ENCODE data around the gene SLC66A2. TPM values are rescaled to one million over a fixed set of nuclear protein-coding genes. Genes with fewer than 3 reads are reported as not detected.

Gene SLC66A2
- total and polyA plus RNA-seq, 2 donors = 14.8 to 47.8 TPM

DNA sequence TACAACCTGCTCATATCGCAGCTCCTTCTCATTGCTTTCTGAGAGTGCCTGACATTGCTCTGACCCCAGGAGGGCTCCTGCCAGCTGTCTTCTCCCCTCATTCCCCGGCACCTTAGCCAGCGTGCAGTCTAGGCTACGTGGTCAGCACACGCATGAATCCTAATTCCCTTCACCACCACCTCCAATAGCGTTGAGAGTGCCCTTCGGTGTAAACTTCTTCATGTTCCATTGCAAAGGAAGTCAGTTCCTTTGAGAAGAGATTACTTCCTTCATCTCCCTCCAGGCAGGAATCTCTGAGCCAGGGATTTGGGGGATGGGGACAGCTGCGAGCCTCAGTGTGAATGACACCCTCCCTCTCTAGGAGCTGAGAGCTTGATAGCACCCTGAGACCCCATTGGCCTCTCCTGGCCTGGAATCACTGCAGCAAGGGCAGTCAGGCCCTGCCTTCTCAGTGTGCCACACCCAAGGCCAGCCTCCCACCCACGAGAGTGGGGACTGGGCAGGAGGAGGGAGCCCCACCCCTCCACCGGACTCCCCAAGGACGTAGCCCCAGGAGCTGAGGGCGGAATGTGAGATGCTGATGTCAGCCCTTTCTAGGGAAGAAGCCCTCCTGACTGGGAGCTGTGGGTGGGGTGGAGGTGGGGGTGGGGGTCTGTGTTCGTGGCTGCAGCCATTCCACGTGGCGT is 53.4 kb downstream of the SLC66A2 start:
- 96% methylated on average over 15 of the region's 15 CpGs for WGBS
- Histone ChIP-seq H3K27ac (ENCODE audit: low read depth) (no peak overlapping the region), H3K36me3 (ENCODE audit: insufficient read depth) (no peaks in the 10 kb centered on the region), H3K4me1 (ENCODE audit: insufficient read depth) (no peaks in the 10 kb centered on the region), H3K4me3 (ENCODE audit: low read depth, low read length) (no peak overlapping the region)
- no peak for DNase-seq (ENCODE audit: extremely low spot score)

DNA sequence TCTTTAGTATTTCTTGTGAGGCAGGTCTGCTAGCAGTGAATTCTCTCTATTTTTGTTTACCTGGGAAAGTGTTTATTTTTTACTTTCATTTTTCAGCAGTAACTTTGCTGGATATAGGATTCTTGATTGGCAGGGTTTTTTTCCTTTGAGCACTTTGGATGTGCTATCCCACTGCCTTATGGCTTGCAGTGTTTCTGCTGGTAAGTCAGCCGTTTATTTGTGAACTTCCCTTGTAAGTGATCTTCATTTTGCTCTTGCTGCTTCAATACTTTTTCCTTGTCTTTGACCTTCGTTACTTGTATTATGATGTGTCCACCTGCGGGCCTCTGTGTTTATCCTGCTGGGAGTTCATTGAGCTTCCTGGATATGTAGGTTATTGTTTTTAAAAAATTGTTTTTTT is 54.7 kb downstream of the SLC66A2 start:
- DNase-seq (ENCODE audit: extremely low spot score) = no peak
- Histone ChIP-seq H3K4me3 (ENCODE audit: low read depth, low read length) (no peak overlapping the region), H3K4me1 (ENCODE audit: insufficient read depth) (no peaks in the 10 kb centered on the region), H3K36me3 (ENCODE audit: insufficient read depth) (no peaks in the 10 kb centered on the region), H3K27ac (ENCODE audit: low read depth) (no peak overlapping the region)
- 96% methylated on average over 3 of the region's 3 CpGs for WGBS

DNA sequence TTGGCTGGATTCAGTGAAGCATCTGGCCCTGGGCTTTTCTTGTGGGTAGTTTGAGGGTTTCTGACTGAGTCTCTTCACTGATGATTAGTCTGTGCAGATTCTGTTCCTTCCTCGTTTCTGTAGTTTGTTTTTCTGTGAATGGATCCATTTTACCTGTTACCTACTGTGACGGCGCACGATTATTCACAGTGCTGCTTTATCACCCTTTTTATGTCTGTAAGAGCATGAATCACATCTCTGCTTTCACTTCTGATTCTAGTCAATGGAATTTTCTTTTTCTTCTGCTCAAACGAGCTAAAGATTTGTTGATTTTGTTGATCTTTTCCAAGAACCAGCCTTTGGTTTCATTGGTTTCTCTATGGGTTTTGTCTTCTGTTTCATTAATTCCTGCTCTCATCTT is 60.8 kb downstream of the SLC66A2 start:
- no peak for DNase-seq (ENCODE audit: extremely low spot score)
- Histone ChIP-seq H3K4me3 (ENCODE audit: low read depth, low read length) (no peak overlapping the region), H3K4me1 (ENCODE audit: insufficient read depth) (no peaks in the 10 kb centered on the region), H3K36me3 (ENCODE audit: insufficient read depth) (no peaks in the 10 kb centered on the region), H3K27ac (ENCODE audit: low read depth) (peak overlapping the region; percentile 24)
- 86% methylated on average over 5 of the region's 5 CpGs for WGBS

DNA sequence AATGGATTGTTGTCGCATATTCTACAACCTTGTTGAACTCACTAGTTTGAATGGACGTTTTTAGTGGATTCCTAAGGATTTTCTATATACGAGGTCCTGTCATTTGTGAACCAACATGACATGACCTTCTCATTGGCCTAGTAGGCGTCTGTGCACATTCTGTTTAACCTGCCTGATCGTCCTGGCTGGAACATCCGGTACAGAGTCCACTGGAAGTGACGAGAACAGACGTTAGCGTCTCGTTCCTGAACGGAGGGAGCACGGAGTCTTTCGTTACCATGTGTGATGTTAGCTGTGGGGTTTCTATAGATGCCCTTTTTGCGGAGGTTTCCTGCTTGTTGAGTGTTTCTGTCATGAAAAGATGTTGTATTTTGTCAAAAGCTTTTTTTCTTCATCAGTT is 61.9 kb downstream of the SLC66A2 start:
- no peak overlapping the region for H3K4me3 ChIP-seq (ENCODE audit: low read depth, low read length)
- 91% methylated on average over 14 of the region's 14 CpGs for WGBS
- DNase-seq (ENCODE audit: extremely low spot score) = no peak
- H3K4me1 ChIP-seq (ENCODE audit: insufficient read depth) = no peaks in the 10 kb centered on the region
- no peak overlapping the region for H3K27ac ChIP-seq (ENCODE audit: low read depth)
- no peaks in the 10 kb centered on the region for H3K36me3 ChIP-seq (ENCODE audit: insufficient read depth)

DNA sequence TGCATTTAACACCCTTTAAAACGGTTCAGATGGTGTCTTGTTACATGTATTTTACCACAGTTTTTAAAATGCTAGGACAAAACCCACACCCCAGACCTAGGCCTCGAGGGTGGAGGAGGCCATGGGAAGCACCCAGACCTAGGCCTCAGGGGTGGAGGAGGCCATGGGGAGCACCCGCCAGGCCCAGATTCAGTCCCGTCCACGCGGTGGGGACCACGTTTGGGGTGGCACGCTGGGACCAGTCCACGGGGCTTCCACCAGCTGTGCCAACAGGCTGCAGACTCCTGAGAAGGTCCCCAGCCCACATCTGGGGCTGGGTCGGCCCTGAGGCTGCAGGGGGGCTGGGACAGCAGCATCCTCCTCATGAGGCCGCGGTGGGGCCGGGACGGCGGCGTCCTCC is 63.4 kb downstream of the SLC66A2 start:
- Histone ChIP-seq H3K4me1 (ENCODE audit: insufficient read depth) (no peaks in the 10 kb centered on the region), H3K27ac (ENCODE audit: low read depth) (no peak overlapping the region), H3K36me3 (ENCODE audit: insufficient read depth) (no peaks in the 10 kb centered on the region), H3K4me3 (ENCODE audit: low read depth, low read length) (no peak overlapping the region)
- DNase-seq (ENCODE audit: extremely low spot score) = no peak
- WGBS = 95% methylated on average over 16 of the region's 16 CpGs

DNA sequence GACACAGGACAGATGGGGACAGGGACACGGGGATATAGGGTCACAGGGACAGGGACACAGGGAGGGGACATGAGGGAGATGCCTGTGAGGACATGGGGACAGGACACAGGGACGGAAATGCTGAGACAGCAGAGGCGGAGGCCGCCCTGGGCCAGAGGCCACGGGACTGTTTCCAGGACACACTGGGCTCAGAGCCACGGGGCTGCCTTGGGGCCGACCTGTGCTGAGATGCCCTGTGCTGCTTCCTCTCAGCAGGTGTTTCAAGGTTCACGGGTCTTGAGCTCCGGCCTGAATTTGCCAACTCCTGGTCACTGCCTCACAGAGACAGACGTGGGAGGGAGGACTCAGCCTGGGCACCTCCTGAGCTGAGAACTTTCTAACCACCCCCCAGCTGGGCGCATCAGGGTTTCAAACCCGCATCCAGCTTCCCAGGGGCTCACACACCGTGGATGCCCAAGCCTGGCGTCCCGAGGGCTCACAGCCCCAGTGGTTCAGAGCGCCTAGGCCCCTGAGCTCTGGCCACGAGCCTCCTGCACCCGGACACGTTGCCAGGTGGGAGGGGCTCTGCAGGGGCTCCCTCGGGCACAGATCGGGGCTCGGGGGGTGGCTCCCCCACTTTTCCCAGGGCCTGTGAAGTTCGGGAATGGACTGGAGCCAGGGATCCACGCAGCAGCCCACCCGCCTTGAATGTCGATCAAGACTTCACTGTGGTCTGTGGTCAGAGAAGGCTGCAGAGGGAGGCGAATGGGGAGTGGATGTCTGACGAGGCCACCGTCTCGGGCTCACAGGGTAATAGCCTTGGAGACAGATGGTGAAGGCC is 64.1 kb downstream of the SLC66A2 start:
- Histone ChIP-seq H3K4me1 (ENCODE audit: insufficient read depth) (no peaks in the 10 kb centered on the region), H3K4me3 (ENCODE audit: low read depth, low read length) (no peak overlapping the region), H3K27ac (ENCODE audit: low read depth) (no peak overlapping the region), H3K36me3 (ENCODE audit: insufficient read depth) (no peaks in the 10 kb centered on the region)
- DNase-seq (ENCODE audit: extremely low spot score) = no peak
- 93% methylated on average over 30 of the region's 30 CpGs for WGBS

DNA sequence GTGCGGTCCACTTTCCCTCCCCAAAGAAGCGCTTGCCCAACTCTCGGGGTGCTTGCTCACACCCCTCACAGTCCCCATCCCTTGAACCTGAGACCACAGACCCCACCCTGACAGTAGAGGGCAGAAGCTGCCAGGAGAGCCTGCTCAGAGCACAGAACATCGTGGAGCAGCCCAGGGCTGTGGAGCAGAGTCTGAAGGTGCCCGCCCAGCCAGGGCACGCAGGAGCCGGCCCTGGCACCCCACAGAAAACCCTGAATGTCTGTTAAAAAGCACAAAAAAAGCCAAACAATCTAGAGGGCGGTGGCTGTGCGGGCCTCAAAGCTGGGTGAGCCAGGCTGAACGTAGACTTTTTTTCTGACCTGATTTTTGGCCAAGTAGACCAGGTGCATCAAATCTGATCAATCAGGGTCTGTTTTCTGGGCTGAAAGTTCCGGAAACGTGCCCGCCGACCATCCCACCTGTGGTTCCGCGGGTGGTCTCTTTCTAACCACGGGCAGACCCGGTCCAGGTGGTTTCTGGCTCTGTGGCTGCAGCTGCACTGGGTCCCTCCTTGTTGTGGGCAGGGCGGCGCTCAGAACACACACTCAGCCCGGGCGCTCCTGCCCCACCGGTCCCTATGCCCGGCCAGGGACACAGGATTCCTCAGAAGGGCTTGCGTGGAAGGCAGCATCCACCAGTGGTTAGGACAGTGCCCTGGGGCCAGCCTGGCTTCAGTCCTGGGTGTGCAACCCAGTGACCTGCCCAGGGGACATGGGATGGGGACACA is 66.3 kb downstream of the SLC66A2 start:
- no peak overlapping the region for H3K27ac ChIP-seq (ENCODE audit: low read depth)
- no peak for DNase-seq (ENCODE audit: extremely low spot score)
- WGBS = 90% methylated on average over 25 of the region's 25 CpGs
- no peaks in the 10 kb centered on the region for H3K4me1 ChIP-seq (ENCODE audit: insufficient read depth)
- no peaks in the 10 kb centered on the region for H3K36me3 ChIP-seq (ENCODE audit: insufficient read depth)
- no peak overlapping the region for H3K4me3 ChIP-seq (ENCODE audit: low read depth, low read length)

DNA sequence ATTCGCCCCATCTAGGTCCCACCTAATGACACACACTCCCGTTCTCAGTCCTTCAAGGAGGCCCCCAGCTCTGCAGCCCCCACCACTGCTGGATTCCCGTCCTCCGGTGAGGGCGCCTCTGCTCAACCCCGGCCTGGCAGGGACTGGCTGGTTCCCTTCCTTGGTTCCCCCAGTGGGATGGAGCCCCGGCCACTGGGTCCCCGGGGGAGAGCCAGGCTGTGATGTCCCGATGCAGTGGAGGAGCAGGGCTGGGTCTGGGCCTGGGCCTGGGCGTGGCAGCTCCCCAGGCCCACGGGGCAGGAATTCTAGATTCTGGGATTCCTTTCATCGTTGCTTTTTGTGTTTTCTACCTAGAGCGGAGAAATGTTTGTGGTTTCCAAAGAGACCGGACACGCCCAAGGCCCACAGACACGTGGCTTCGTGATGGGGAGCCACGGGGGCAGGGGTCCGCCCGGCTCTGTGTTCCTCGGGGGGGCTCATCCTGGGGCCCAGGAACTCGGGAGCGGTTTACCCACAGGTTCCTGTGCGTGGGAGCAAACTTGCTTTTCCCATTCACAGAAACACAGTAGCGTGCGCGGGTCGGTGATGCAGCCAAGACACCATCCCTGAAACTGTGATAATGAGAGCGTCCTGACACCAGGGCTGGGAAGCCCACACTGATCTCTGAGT is 67.0 kb downstream of the SLC66A2 start:
- Histone ChIP-seq H3K4me1 (ENCODE audit: insufficient read depth) (no peaks in the 10 kb centered on the region), H3K4me3 (ENCODE audit: low read depth, low read length) (no peak overlapping the region), H3K27ac (ENCODE audit: low read depth) (no peak overlapping the region), H3K36me3 (ENCODE audit: insufficient read depth) (no peaks in the 10 kb centered on the region)
- DNase-seq (ENCODE audit: extremely low spot score) = no peak
- 92% methylated on average over 29 of the region's 29 CpGs for WGBS

DNA sequence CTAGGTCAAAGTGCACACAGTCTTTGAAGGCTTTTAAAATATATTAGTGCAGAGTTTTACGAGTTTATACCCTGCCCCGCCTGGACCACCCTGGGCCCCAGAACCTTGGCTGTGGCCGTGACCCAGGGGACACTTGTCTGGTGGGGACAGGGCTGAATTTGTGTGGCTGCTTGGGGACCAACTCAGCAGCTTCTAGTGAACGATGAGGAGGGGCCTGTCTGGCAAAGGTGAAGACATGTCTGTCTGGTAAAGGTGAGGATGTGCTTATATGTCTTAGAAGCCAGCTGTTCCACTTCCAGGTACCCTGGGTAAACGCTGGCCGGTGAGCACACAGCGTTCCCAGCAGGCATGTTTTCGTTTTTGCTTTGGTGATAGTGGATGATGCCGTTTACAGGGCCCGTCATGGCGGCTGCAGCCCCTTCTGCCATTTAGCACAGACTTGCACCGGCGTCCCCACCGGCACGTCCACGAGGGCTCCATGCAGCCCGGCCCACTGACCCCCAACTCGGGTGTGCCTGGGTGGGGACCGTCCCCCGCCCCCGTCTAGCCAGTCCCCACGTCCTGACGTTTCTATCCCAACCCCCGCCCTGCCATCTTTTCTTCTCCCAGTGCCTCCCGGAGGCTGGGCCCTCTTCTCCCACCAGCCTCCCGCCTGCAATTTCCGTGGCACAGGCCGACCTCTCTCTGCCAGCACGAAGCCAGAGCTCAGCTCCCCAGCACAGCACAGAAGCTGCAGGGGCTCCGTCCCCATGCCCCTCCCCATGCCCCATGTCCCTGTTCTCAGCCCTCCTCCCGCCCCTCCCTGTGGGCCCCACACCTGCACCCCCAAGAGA is 67.8 kb downstream of the SLC66A2 start:
- 90% methylated on average over 31 of the region's 31 CpGs for WGBS
- Histone ChIP-seq H3K4me1 (ENCODE audit: insufficient read depth) (no peaks in the 10 kb centered on the region), H3K36me3 (ENCODE audit: insufficient read depth) (no peaks in the 10 kb centered on the region), H3K4me3 (ENCODE audit: low read depth, low read length) (no peak overlapping the region), H3K27ac (ENCODE audit: low read depth) (no peak overlapping the region)
- DNase-seq (ENCODE audit: extremely low spot score) = no peak

DNA sequence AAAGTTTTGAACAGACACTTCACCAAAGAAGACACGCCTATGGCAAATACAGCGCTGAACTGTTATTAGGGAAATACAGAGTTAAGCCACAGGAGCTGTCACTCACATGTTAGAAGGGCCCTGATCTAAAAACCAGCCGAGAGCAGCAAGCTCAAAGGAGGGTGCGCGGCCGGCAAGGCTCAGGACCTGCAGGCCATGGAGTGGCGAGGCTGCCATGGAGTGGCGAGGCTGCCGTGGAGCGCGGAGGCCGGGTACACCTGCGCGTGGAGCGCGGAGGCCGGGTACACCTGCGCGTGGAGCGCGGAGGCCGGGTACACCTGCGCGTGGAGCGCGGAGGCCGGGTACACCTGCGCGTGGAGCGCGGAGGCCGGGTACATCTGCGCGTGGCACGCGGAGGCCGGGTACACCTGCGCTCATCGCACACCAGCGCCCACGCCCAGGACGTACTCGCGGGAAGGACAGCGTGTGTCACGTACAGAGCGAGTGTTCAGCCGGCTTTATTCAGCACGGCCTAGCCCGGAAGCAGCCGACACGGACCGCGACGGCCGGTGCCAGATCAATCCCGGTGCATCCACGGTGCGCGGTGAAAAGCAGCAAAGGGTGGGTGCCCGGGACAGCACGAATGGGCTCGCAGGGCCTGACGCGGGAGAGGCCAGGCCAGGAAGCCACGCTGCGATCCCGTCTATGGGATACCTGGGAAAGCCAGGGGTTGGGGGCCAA is 68.8 kb downstream of the SLC66A2 start:
- no peak for DNase-seq (ENCODE audit: extremely low spot score)
- Histone ChIP-seq H3K4me1 (ENCODE audit: insufficient read depth) (no peaks in the 10 kb centered on the region), H3K27ac (ENCODE audit: low read depth) (no peak overlapping the region), H3K36me3 (ENCODE audit: insufficient read depth) (no peaks in the 10 kb centered on the region), H3K4me3 (ENCODE audit: low read depth, low read length) (no peak overlapping the region)
- WGBS = 96% methylated on average over 68 of the region's 68 CpGs

DNA sequence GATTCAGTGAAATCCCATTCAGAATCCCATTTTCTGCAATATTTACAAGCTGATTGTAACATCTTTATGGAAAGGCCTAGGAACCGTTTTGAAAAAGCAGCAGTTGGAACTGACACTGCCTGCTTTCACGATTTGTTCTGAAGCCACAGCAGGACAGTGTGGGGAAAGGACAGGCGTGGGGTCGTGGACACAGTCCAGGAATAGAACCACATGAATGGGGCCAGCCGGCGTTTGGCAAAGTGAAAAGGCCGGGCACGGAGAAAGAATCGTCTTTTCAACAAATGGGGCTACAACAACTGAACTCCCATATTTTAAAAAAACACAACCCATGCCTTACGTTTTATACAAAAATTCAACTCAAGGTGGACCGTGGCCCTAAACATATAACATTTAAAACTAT is 69.8 kb downstream of the SLC66A2 start:
- Histone ChIP-seq H3K27ac (ENCODE audit: low read depth) (no peak overlapping the region), H3K4me1 (ENCODE audit: insufficient read depth) (no peaks in the 10 kb centered on the region), H3K4me3 (ENCODE audit: low read depth, low read length) (no peak overlapping the region), H3K36me3 (ENCODE audit: insufficient read depth) (no peaks in the 10 kb centered on the region)
- WGBS = 80% methylated on average over 11 of the region's 11 CpGs
- DNase-seq (ENCODE audit: extremely low spot score) = no peak

DNA sequence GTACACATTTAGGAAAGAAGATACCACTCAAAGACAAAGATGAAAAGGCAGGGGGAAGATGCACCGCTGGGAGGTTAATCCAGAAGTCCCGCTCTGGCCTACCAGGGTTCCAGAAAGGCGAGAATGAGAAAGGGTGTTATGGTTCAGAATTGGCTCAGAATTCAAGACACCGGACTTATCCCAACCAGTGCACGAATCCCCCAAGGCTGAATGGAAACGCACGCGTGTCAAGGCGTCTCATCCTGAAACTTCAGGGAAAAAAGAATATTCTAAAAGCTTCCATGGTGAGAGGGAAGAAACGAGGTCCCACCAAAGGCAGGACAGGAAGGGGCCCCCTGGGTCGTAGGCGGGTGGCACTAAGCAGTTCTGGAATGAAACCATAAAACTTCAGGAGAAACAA is 71.9 kb downstream of the SLC66A2 start:
- Histone ChIP-seq H3K36me3 (ENCODE audit: insufficient read depth) (no peaks in the 10 kb centered on the region), H3K27ac (ENCODE audit: low read depth) (no peak overlapping the region), H3K4me3 (ENCODE audit: low read depth, low read length) (no peak overlapping the region), H3K4me1 (ENCODE audit: insufficient read depth) (no peaks in the 10 kb centered on the region)
- no peak for DNase-seq (ENCODE audit: extremely low spot score)
- 91% methylated on average over 12 of the region's 12 CpGs for WGBS
